Tibial nerve (tissue), 4 donors: ENCODE data around the gene PIAS3.

Source experiments
- CTCF ChIP-seq, 5 experiments: fragments of 200-600 bp in 3 of 5; fragments of 450-650 bp in 2 of 5; sonication (generic) in 3 of 5; IDR thresholded peaks; one replicate each; pipeline ENCODE4 v1.5.1; 2016 to 2019; ENCODE audit warnings: antibody characterized with exemption in 5 of 5, mild to moderate bottlenecking in 3 of 5, moderate library complexity in 2 of 5
- EP300 ChIP-seq, 2 donors: sonication (generic); formaldehyde crosslinking; IDR thresholded peaks; one replicate each; pipeline ENCODE4 v1.6.1; 2017; ENCODE audit warnings: antibody characterized with exemption in 2 of 2, mild to moderate bottlenecking in 1 of 2
- POLR2A ChIP-seq, 2 donors: fragments of 450-650 bp; IDR thresholded peaks; one replicate each; pipeline ENCODE4 v1.6.1; 2017; ENCODE audit warnings: antibody characterized with exemption in 2 of 2, mild to moderate bottlenecking in 2 of 2, moderate library complexity in 2 of 2

GRCh38 chr1:145886816-145887215 lies 27.9 kb upstream of the PIAS3 start:
- TF ChIP-seq CTCF (IDR thresholded peaks at IDR 0.05) (no peak), EP300 (IDR thresholded peaks at IDR 0.05) (no peak), POLR2A (IDR thresholded peaks at IDR 0.05) (no peak)
